Smooth muscle cell of the brain vasculature (primary cell): Measurements from ENCODE around the gene UMAD1.
A peak's percentile ranks its signal among the peaks of the same experiment; 100 is the strongest.

Experiments
- DNase-seq: peaks from one replicate; pipeline ENCODE4 v3.0.0-alpha.2; 2012; ENCODE audit warnings: low read depth, low spot score

Gene UMAD1

GRCh38 chr7:7640221-7641128 is at the start of gene UMAD1:
Gene UMAD1, plus strand, starts transcription at chr7:7640752. Its CDS starts 32,620 bp downstream, at chr7:7673372.
- DNase-seq = peak; percentile 96

GRCh38 chr7:7595451-7595850 is 45.1 kb upstream of the UMAD1 start:
- DNase-seq = peak; percentile 3

- DNase-seq = no peak
Measured at GRCh38 chr7:7596176-7596575, 44.4 kb upstream of the UMAD1 start.

- no peak for DNase-seq
Measured at GRCh38 chr7:7607010-7607409, 33.5 kb upstream of the UMAD1 start.

- no peak for DNase-seq
Measured at GRCh38 chr7:7609330-7609729, 31.2 kb upstream of the UMAD1 start.

- DNase-seq = no peak
Measured at GRCh38 chr7:7612519-7612918, 28.0 kb upstream of the UMAD1 start.

GRCh38 chr7:7613210-7613609 is 27.3 kb upstream of the UMAD1 start:
- no peak for DNase-seq

- no peak for DNase-seq
Measured at GRCh38 chr7:7614018-7614741, 26.4 kb upstream of the UMAD1 start.

GRCh38 chr7:7617550-7617949 is 23.0 kb upstream of the UMAD1 start:
- no peak for DNase-seq

- no peak for DNase-seq
Measured at GRCh38 chr7:7618410-7618809, 22.1 kb upstream of the UMAD1 start.

GRCh38 chr7:7620236-7620635 is 20.3 kb upstream of the UMAD1 start:
- DNase-seq = no peak

GRCh38 chr7:7620644-7621210 is 19.8 kb upstream of the UMAD1 start:
- no peak for DNase-seq

- no peak for DNase-seq
Measured at GRCh38 chr7:7628476-7628875, 12.1 kb upstream of the UMAD1 start.

- no peak for DNase-seq
Measured at GRCh38 chr7:7630626-7631329, 9.8 kb upstream of the UMAD1 start.

- DNase-seq = no peak
Measured at GRCh38 chr7:7639421-7639820, 1.1 kb upstream of the UMAD1 start.

- no peak for DNase-seq
Measured at GRCh38 chr7:7639847-7640220, 718 bp upstream of the UMAD1 start.

GRCh38 chr7:7641129-7641663 is 644 bp downstream of the UMAD1 start:
- peak; percentile 4 for DNase-seq

GRCh38 chr7:7642081-7642480 is 1.5 kb downstream of the UMAD1 start:
- no peak for DNase-seq

GRCh38 chr7:7647495-7648036 is 7.0 kb downstream of the UMAD1 start:
- DNase-seq = no peak

- no peak for DNase-seq
Measured at GRCh38 chr7:7650682-7651206, 10.2 kb downstream of the UMAD1 start.

- DNase-seq = no peak
Measured at GRCh38 chr7:7651479-7651878, 10.9 kb downstream of the UMAD1 start.
